22Rv1 (cell line): Measurements from ENCODE around the gene TNP1.

Experiments
- ZFX ChIP-seq: fragments of 450-650 bp; IDR thresholded peaks from 2 replicates; pipeline ENCODE4 v1.6.1; 2017; ENCODE audit warnings: antibody characterized with exemption, borderline replicate concordance
- TF ChIP-seq, protein P1 (sequence below): fragments of 450-650 bp; IDR thresholded peaks from 2 replicates; pipeline ENCODE4 v1.5.1; 2017; ENCODE audit warnings: mild to moderate bottlenecking

DNA sequence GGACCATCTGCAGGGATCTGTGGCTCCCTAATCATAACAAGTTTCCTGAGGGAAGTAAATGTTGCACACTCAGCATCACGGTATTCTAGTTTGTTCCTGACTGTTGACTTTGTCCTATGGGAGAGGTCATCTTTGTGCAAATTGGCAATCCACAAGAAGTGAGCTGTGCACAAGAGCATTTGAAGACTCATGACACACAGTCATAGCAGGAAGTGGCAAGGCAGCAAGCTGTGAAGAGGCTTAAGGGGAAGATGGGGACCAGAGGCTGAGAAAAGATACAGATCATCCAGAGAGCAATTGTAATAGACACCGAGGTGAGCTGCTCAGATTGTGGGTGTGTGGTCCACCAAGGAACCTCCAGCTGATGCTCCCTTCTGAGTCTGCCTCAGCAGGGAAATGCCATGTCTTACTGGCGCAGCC, 2.7 kb downstream of the TNP1 start:
- TF ChIP-seq, protein P1, sequence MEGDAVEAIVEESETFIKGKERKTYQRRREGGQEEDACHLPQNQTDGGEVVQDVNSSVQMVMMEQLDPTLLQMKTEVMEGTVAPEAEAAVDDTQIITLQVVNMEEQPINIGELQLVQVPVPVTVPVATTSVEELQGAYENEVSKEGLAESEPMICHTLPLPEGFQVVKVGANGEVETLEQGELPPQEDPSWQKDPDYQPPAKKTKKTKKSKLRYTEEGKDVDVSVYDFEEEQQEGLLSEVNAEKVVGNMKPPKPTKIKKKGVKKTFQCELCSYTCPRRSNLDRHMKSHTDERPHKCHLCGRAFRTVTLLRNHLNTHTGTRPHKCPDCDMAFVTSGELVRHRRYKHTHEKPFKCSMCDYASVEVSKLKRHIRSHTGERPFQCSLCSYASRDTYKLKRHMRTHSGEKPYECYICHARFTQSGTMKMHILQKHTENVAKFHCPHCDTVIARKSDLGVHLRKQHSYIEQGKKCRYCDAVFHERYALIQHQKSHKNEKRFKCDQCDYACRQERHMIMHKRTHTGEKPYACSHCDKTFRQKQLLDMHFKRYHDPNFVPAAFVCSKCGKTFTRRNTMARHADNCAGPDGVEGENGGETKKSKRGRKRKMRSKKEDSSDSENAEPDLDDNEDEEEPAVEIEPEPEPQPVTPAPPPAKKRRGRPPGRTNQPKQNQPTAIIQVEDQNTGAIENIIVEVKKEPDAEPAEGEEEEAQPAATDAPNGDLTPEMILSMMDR, result no peak
- TF ChIP-seq ZFX, result no peak
